ENCODE measurements around the gene OR6M1. TPM values are rescaled to one million over a fixed set of nuclear protein-coding genes. Genes with fewer than 3 reads are reported as not detected.

Gene OR6M1
- not detected for total RNA-seq
- long read RNA-seq = 0 reads

- H3K36me3 ChIP-seq = no peaks in the 10 kb centered on the region
- H3K9me3 ChIP-seq = no peaks in the 10 kb centered on the region
- TF ChIP-seq, protein P1, sequence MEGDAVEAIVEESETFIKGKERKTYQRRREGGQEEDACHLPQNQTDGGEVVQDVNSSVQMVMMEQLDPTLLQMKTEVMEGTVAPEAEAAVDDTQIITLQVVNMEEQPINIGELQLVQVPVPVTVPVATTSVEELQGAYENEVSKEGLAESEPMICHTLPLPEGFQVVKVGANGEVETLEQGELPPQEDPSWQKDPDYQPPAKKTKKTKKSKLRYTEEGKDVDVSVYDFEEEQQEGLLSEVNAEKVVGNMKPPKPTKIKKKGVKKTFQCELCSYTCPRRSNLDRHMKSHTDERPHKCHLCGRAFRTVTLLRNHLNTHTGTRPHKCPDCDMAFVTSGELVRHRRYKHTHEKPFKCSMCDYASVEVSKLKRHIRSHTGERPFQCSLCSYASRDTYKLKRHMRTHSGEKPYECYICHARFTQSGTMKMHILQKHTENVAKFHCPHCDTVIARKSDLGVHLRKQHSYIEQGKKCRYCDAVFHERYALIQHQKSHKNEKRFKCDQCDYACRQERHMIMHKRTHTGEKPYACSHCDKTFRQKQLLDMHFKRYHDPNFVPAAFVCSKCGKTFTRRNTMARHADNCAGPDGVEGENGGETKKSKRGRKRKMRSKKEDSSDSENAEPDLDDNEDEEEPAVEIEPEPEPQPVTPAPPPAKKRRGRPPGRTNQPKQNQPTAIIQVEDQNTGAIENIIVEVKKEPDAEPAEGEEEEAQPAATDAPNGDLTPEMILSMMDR (IDR thresholded peaks at IDR 0.05) = no peak
- no peak for TF ChIP-seq POLR2A (IDR thresholded peaks at IDR 0.05)
- H3K27ac ChIP-seq = no peak within 1 kb of the TSS
- no peaks in the 10 kb centered on the region for H3K4me1 ChIP-seq
- 64% methylated on average over 4 of the region's 4 CpGs for WGBS (ENCODE audit: insufficient coverage, low coverage, low lambda C conversion rate, missing lambda C conversion rate)
- ATAC-seq (no peak), DNase-seq (no peak)
- intact Hi-C loops (cut with DNase I) = no loop called here
- no peak within 1 kb of the TSS for H3K4me3 ChIP-seq
- no peaks in the 10 kb centered on the region for H3K27me3 ChIP-seq
These were observed at the start of gene OR6M1 for GRCh38 chr11:123806249-123806648. Gene OR6M1, minus strand, starts transcription at chr11:123806349. Its CDS starts 0 bp downstream, at chr11:123806349.

- intact Hi-C loops (cut with DNase I) = no loop called here
These were observed 46.9 kb upstream of the OR6M1 start for GRCh38 chr11:123853038-123853437.

DNA sequence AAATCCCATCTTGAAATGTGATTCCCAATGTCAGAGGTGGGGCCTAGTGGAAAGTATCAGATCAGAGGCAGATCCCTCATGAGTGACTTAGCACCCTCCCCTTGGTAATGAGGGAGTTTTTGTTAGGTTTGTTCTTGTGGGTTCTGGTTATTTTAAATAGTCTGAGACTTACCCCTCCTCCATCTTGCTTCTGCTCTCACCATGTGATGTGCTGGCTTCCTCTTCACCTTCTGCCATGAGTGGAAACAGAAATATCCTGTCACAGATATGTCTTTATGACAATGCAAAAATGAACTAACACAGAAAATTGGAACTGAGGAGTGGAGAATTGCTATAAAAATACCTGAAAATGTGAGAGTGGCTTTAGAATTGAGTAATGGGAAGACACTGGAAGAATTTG, 46.2 kb upstream of the OR6M1 start:
- H3K27me3 ChIP-seq = no peaks in the 10 kb centered on the region
- ATAC-seq = no peak
- no peaks in the 10 kb centered on the region for H3K9me3 ChIP-seq
- H3K4me1 ChIP-seq = no peaks in the 10 kb centered on the region
- DNase-seq = no peak
- intact Hi-C loops (cut with DNase I) = no loop called here
- no peaks in the 10 kb centered on the region for H3K36me3 ChIP-seq
- no peak for TF ChIP-seq POLR2A (IDR thresholded peaks at IDR 0.05)
- TF ChIP-seq, protein P1 (IDR thresholded peaks at IDR 0.05) = no peak
- H3K27ac ChIP-seq = no peak overlapping the region
- no peak overlapping the region for H3K4me3 ChIP-seq

More at GRCh38 chr11:123853038-123853437, 46.9 kb upstream of the OR6M1 start:
- TF ChIP-seq POLR2A (IDR thresholded peaks at IDR 0.05) = no peak
- TF ChIP-seq, protein P1 (IDR thresholded peaks at IDR 0.05) = no peak
- no peak overlapping the region for H3K27ac ChIP-seq
- DNase-seq (no peak), ATAC-seq (no peak)
- H3K36me3 ChIP-seq = no peaks in the 10 kb centered on the region
- WGBS (ENCODE audit: insufficient coverage, low coverage, low lambda C conversion rate, missing lambda C conversion rate) = 100% methylated on average over 1 of the region's 2 CpGs
- no peaks in the 10 kb centered on the region for H3K9me3 ChIP-seq
- no peaks in the 10 kb centered on the region for H3K4me1 ChIP-seq
- no peak overlapping the region for H3K4me3 ChIP-seq
- H3K27me3 ChIP-seq = no peaks in the 10 kb centered on the region

- no peak overlapping the region for H3K4me3 ChIP-seq
- TF ChIP-seq POLR2A (IDR thresholded peaks at IDR 0.05) = no peak
- TF ChIP-seq, protein P1 (IDR thresholded peaks at IDR 0.05) = no peak
- H3K9me3 ChIP-seq = no peaks in the 10 kb centered on the region
- no peaks in the 10 kb centered on the region for H3K4me1 ChIP-seq
- intact Hi-C loops (cut with DNase I) = no loop called here
- no peaks in the 10 kb centered on the region for H3K27me3 ChIP-seq
- no peak overlapping the region for H3K27ac ChIP-seq
- ATAC-seq = no peak
- H3K36me3 ChIP-seq = no peaks in the 10 kb centered on the region
- DNase-seq = no peak
- WGBS (ENCODE audit: insufficient coverage, low coverage, low lambda C conversion rate, missing lambda C conversion rate) = no CpG with 5 or more reads among the region's 4 CpGs
These were observed 45.0 kb upstream of the OR6M1 start for GRCh38 chr11:123851110-123851509.

DNA sequence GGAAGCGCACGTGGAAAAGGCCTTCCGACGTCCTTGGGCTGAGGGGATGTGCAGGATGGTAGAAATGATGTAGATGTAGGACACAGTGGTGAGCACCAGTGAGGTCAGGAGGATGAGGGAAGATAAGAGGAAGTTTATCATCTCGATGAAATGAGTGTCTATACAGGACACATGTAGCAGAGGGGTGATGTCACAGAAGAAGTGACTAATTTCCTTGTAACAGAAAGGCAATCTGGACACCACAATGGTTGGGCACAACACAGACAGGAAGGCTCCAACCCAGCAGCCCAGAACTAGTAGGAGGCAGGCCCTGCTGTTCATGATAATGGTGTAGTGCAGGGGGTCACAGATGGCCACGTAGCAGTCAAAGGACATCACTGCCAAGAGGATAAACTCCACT, 35.0 kb upstream of the OR6M1 start:
- Histone ChIP-seq H3K27me3 (no peaks in the 10 kb centered on the region), H3K36me3 (no peaks in the 10 kb centered on the region), H3K4me3 (no peak overlapping the region), H3K9me3 (no peaks in the 10 kb centered on the region), H3K27ac (no peak overlapping the region), H3K4me1 (no peaks in the 10 kb centered on the region)
- WGBS (ENCODE audit: insufficient coverage, low coverage, low lambda C conversion rate, missing lambda C conversion rate) = 52% methylated on average over 6 of the region's 6 CpGs
- ATAC-seq (no peak), DNase-seq (no peak)
- TF ChIP-seq, protein P1 (IDR thresholded peaks at IDR 0.05) = no peak
- TF ChIP-seq POLR2A (IDR thresholded peaks at IDR 0.05) = no peak
- intact Hi-C loops (cut with DNase I) = no loop called here

Data from right lobe of liver (tissue), 6 donors.